Measurements from ENCODE around the gene BIRC2.

The BIRC2 gene

DNA sequence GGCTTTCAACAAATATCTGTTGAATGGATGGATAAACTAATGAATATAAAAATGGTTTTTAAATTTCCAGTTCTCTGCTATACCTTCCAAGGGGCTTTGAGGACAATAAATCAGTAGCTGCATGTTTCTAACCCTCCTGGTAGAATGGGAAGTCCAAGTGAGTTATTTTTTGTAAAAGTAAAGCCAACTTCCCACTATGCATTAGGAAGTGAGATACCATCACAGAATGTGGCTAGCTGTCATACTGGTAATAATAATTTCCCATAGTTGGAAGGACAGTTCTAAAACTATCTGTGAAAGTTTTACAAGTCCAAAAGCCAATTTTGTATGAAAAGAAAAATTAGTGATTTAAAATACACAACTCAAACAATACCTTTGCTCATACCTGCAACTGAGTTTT lies 55.5 kb downstream of the BIRC2 start:
- DNase-seq (ENCODE audit: low spot score), result no peak

- no peak for DNase-seq (ENCODE audit: low spot score)
Measured at GRCh38 chr11:102405501-102405900, 58.5 kb downstream of the BIRC2 start.

- no peak for DNase-seq (ENCODE audit: low spot score)
Measured at GRCh38 chr11:102406099-102406498, 59.1 kb downstream of the BIRC2 start.

DNA sequence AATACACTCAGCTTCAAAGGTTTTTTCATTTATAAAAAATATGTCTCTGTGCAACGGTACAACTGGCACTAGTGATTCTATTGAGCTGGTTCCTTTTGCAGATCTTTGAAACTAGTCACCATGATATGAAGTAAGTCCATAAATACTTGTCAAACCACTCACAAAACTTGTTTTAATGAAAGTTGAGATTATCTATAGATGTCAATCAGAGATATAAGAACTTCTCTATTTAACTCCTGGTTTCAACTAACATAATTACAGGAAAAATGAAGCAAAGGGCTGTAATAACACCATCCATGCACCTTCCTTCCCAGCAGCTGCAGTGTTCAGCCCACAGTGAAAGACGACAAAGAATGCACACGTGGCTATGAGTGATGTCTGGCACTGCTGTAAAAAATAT lies 60.9 kb downstream of the BIRC2 start:
- no peak for DNase-seq (ENCODE audit: low spot score)

DNA sequence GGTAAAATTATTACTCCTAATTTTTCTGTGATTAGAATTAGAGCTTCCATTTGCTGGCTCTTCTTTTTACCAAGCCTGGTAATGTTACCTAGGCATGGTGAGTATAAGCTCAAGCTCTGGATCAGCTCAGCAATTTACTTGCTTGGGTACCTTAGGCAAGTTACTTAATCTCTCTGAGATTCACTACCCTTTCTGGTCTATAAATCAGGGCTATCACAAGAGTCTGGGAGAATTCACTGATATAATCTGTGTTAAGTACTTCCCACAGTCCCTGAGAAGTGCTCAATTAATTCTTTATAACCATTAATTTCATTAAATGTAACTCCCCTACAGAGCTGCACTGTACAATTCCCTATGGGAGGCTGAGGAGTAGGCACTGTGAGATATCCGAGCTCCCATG lies 61.3 kb downstream of the BIRC2 start:
- no peak for DNase-seq (ENCODE audit: low spot score)

DNA sequence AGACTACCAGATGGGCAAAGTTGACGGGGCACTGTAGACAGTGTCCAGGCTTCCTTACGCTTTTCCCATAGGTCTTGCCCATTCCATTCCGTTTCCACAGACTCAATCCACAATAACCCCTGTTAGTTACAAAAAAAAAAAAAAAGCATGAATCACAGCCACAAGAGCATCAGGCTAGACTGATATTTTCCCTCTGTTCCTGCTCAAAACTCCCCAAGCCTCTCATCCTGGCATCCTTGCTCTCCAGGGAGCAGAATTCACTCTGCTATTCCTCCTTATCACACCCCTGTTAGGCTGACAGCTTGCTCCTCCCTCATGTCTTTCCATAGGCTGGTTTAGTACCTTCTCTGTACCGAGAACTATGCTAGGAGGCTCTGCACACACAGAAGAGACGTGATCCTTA lies 63.4 kb downstream of the BIRC2 start:
- DNase-seq (ENCODE audit: low spot score), result no peak

- no peak for DNase-seq (ENCODE audit: low spot score)
Measured at GRCh38 chr11:102411142-102411541, 64.1 kb downstream of the BIRC2 start.

DNA sequence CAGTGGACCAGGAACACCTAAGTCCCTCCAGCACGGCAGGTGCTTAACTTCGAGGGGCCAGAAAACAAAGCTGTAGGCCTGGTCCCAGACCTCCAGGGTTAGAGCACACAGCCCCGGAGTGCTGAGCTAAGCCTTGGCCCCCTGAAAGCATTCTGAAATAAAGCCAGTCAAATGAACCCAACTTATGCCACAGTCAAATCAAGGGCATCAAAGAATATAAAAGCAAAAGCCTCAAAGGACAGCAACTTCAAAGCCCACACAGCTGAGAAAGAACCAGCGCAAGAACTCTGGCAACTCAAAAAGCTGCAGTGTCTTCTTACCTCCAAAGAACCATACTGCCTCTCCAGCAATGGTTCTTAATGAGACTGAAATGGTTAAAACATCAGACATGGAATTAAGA lies 66.5 kb downstream of the BIRC2 start:
- DNase-seq (ENCODE audit: low spot score), result no peak

- DNase-seq (ENCODE audit: low spot score), result no peak
Measured at GRCh38 chr11:102414559-102414958, 67.5 kb downstream of the BIRC2 start.

DNA sequence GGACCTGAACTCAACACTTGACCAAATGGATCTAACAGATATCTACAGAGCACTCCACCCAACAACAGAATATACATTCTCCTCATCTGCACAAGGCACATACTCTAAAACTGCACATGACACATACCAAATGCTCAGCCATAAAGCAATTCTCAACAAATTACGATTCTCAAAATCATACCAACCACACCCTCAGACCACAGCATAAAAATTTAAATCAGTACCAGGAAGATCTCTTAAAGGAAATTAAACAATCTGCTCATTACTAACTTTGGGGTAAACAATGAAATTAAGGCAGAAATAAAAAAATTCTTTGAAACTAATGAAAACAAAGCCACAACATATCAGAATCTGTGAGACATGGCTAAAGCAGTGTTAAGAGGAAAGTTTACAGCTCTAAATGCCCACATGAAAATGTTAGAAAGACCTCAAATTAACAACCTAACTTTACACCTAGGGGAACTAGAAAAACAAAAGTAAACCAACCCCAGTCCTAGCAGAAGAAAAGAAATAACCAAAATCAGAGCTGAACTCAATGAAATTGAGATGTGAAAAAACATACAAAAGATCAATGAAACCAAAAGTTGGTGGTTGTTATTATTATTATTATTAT lies 68.4 kb downstream of the BIRC2 start:
- no peak for DNase-seq (ENCODE audit: low spot score)

- no peak for DNase-seq (ENCODE audit: low spot score)
Measured at GRCh38 chr11:102416976-102417375, 70.0 kb downstream of the BIRC2 start.

DNA sequence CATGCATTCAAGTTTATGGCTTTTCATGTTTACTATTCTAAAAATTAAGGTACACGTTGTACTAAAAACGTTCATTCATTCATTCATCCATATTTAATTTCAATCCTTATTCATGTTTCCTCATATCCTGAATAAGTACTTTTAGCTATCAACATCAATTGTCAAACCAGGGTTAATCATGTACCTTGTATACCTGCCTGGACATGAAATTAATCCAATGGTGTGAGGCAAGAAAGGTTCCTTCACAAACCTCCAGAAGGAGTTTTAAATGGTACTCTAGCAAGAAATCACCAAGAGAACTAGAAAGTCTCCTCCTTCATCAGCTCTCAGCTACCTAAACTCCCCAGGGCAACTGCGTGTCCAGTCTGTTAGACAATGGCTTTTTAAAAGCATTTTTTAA lies 72.2 kb downstream of the BIRC2 start:
- DNase-seq (ENCODE audit: low spot score), result no peak

DNA sequence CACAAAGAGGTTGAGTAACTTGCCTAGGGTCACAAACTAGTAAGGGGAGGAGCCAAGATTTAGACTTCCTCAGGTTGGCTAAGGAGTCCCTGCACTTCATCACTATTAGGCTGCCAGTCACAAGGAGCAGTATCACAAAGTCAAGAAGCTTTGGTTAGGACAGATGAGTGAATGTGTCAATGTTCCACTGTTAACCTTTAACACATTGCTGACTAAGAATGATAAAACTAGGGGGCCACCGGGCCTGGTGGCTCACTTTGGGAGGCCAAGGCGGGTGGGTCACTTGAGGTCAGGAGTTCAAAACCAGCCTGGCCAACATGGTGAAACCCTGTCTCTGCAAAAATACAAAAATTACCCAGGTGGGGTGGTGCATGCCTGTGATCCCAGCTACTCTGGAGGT lies 73.5 kb downstream of the BIRC2 start:
- no peak for DNase-seq (ENCODE audit: low spot score)

GRCh38 chr11:102421261-102421660 lies 74.2 kb downstream of the BIRC2 start:
- no peak for DNase-seq (ENCODE audit: low spot score)

DNA sequence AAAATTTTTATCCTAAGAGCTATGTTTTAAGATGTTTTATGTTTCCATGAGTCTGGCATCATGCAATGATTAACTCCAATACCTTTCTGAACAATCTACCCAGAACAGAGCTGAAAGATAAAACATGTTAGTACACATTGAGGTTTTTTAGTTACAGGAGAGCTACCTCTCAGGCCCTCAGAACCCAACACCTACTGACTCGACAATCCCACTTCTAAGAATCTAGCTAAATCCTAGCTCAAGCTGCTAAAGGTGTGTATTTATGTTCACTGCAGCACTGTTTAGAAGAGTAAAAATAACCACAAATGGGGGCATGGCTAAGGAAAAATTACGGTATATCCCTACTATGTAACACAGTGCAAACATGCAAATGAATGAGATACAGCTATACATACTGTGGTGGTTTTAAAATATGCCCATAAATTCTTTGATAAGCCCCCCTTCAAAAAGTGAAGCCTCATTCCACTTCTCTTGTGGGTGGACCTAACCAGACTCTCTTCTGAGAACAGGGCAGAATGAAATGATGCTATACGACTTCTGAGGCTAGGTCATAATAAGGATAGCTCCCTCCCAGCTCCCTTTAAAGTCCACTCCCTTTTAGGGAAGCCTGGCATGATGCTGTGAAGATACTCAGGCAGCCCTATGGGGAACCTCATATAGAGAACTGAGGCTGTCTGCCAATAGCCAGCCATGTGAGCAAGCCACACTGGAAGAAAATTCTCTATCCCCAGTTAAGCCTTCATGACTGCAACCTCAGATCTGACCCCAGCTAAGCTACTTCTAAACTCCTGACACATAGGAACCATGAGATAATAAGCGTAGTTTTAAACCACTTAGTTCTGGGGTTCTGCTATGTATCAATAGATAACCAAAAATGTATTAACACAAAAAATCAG lies 76.1 kb downstream of the BIRC2 start:
- DNase-seq (ENCODE audit: low spot score), result no peak

DNA sequence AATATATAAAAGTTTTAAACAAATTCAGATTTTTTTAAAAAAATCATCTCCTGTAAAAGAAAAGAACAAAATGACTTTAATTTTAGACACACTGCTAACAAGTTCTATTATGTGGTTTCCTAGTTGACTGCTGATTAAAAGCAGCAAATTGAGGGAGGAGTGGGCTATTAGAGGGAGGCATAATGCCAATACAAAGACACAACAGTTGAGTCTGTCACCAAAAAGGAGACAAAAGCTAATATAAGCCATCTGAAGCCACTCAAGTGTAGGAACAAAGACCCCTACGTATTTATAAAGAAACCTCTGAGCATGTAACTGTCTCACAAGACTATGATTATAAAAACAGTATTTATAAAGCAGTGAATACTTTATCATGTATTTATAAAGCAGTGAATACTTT lies 76.9 kb downstream of the BIRC2 start:
- no peak for DNase-seq (ENCODE audit: low spot score)

GRCh38 chr11:102426000-102426399 lies 79.0 kb downstream of the BIRC2 start:
- DNase-seq (ENCODE audit: low spot score), result no peak

DNA sequence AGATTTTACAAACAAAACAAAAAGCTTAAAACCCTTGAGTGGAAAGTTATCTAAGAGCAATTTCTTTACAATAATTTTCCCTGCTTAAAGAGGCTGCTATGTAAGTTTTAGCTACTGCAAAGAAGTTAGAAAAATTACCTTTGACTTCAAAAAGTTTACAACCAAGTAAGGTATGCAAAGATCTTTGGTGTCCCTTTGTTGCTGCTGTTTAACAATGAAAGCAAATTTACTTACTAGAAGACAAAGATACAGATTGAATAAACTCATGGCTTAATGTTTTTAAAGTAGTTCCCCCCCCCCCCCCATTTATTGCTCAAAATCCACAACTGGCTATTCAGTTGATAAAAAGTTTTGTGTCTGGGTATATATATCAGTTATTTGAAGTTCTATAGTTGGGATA lies 79.6 kb downstream of the BIRC2 start:
- DNase-seq (ENCODE audit: low spot score), result no peak

DNA sequence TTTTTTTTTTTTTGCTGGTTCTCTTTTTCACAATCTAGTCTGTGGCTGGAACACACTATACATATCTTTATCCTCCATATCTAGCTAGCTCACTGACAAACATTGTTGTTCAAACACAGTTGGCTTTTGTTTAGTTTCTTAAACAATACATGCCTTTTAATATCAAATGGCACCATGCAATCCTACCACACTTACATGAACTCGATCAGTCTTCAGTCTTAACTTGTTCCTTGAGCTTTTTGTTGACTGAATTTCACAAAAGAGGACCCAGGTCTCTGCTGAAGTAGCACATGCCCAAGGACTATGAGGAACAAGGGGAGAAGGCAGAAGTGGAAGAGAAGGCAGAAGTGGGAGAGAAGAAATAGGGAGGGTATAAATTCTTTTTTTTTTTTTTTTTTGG lies 80.1 kb downstream of the BIRC2 start:
- DNase-seq (ENCODE audit: low spot score), result no peak
